ENCODE results near the gene GLYATL1B. TPM values are rescaled to one million over a fixed set of nuclear protein-coding genes. Genes with fewer than 3 reads are reported as not detected.
A peak's percentile ranks its signal among the peaks of the same experiment; 100 is the strongest.
"Not testable (repeated sequence)": the region's sequence is repeated elsewhere in the genome, so short reads cannot be mapped to it uniquely, and the experiment has no call there.

The GLYATL1B gene
- total RNA-seq, 1 donor from 2014 or later = not detected

GRCh38 chr11:59058120-59059033, 27.7 kb upstream of the GLYATL1B start:
- peak; percentile 98 for DNase-seq (ENCODE audit: low spot score)
- H3K4me1 Mint-ChIP-seq (ENCODE audit: unreplicated experiment); H3K27me3 Mint-ChIP-seq (ENCODE audit: unreplicated experiment); H3K36me3 Mint-ChIP-seq (ENCODE audit: low read depth, unreplicated experiment); H3K9me3 Mint-ChIP-seq (ENCODE audit: unreplicated experiment); H3K27ac Mint-ChIP-seq (ENCODE audit: unreplicated experiment): not testable (repeated sequence)
- peak overlapping the region; percentile 91 for H3K4me3 Mint-ChIP-seq (ENCODE audit: unreplicated experiment)
- TF ChIP-seq CTCF (IDR thresholded peaks at IDR 0.05; ENCODE audit: unreplicated experiment) = peak; percentile 84

DNA sequence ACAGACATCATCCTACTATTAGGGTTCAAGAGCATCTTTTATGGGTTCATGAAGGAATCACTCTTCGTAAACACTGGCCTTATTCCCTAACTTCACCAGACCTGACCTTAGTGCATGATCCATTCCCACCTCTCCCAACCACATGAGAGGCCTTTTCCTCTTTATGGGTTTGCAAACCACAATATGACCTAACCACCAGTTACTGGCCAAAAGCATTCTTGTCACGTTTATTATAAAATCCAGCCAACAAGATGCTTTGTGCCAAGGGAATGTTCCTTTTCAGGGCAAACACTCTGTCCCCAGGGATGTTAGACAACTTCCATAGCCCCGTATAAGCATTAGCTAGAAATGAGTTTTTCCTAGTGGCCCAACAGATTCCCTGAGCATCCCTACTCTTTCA, 26.0 kb upstream of the GLYATL1B start:
- H3K9me3 Mint-ChIP-seq (ENCODE audit: unreplicated experiment); H3K27ac Mint-ChIP-seq (ENCODE audit: unreplicated experiment); H3K36me3 Mint-ChIP-seq (ENCODE audit: low read depth, unreplicated experiment); H3K4me3 Mint-ChIP-seq (ENCODE audit: unreplicated experiment); H3K27me3 Mint-ChIP-seq (ENCODE audit: unreplicated experiment); DNase-seq (ENCODE audit: low spot score); H3K4me1 Mint-ChIP-seq (ENCODE audit: unreplicated experiment): not testable (repeated sequence)

DNA sequence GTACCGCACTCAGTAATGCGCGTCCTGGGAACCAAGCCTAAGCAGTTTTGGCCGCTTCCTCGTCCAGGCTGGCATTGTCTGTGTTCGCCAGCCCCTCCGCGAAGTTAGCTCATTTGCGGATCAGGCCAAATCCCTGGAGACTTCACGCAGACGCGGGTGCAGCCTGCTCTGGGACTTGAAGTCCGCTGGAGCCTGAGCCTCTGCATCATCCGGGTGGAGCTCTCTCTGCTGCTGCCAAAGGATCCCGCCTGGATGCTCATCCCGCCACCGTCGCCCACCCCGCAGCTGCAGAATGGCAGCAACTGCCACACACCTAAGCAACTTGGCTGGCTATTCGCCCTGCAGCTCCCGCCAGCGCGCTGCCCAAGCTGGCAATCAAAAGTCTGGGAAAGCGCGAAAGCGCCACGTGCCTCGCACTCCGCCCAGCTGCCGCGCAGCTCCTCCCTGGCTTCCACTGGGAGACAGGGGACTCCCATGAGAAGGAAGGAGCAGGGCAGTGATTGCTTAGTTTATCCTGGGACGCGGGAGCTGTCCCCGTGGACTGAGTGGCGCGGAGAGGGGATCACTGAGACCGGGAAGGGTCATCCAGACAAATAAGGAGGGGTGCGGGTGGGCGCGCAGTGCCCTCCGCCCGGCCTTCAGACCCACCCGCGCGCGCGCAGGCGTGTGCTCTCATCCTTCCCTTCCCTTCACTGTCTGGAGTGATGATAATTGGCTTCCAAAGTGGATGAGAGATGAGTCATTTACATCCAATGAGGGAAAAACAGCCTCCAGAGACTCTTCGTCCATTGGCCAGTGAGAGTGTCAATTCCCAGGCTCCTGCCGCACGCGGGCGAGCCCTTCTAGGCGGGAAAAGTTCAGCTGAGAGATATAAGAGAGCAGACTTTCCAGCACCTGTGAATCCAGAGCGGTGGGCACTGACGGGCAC, 23.2 kb upstream of the GLYATL1B start:
- Mint-ChIP-seq H3K36me3 (ENCODE audit: low read depth, unreplicated experiment) (no peaks in the 10 kb centered on the region), H3K9me3 (ENCODE audit: unreplicated experiment) (no peaks in the 10 kb centered on the region), H3K4me3 (ENCODE audit: unreplicated experiment) (no peak overlapping the region), H3K27ac (ENCODE audit: unreplicated experiment) (no peak overlapping the region), H3K27me3 (ENCODE audit: unreplicated experiment) (peaks cover 3% of the 10 kb centered on the region), H3K4me1 (ENCODE audit: unreplicated experiment) (peaks cover 3% of the 10 kb centered on the region)
- no peak for TF ChIP-seq CTCF (IDR thresholded peaks at IDR 0.05; ENCODE audit: unreplicated experiment)
- no peak for DNase-seq (ENCODE audit: low spot score)

GRCh38 chr11:59063996-59064727, 21.9 kb upstream of the GLYATL1B start:
- H3K9me3 Mint-ChIP-seq (ENCODE audit: unreplicated experiment); H3K4me1 Mint-ChIP-seq (ENCODE audit: unreplicated experiment); H3K27ac Mint-ChIP-seq (ENCODE audit: unreplicated experiment); H3K27me3 Mint-ChIP-seq (ENCODE audit: unreplicated experiment); DNase-seq (ENCODE audit: low spot score); H3K4me3 Mint-ChIP-seq (ENCODE audit: unreplicated experiment); H3K36me3 Mint-ChIP-seq (ENCODE audit: low read depth, unreplicated experiment): not testable (repeated sequence)

GRCh38 chr11:59069087-59069486, 17.0 kb upstream of the GLYATL1B start:
- Mint-ChIP-seq H3K4me1 (ENCODE audit: unreplicated experiment) (no peaks in the 10 kb centered on the region), H3K27ac (ENCODE audit: unreplicated experiment) (no peak overlapping the region), H3K27me3 (ENCODE audit: unreplicated experiment) (peaks cover 3% of the 10 kb centered on the region), H3K36me3 (ENCODE audit: low read depth, unreplicated experiment) (no peaks in the 10 kb centered on the region), H3K4me3 (ENCODE audit: unreplicated experiment) (no peak overlapping the region), H3K9me3 (ENCODE audit: unreplicated experiment) (no peaks in the 10 kb centered on the region)
- TF ChIP-seq CTCF (IDR thresholded peaks at IDR 0.05; ENCODE audit: unreplicated experiment) = no peak
- no peak for DNase-seq (ENCODE audit: low spot score)
